HCT116 (cell line): ENCODE data around the gene PTPA.

Experiments used
- CBX3 ChIP-seq: IDR thresholded peaks from 2 replicates; pipeline ENCODE4 v1.6.1; 2012; ENCODE audit warnings: low read depth
- CTCF ChIP-seq, 3 experiments: fragments of 200-600 bp in 1 of 3; sonication (generic) in 1 of 3; IDR thresholded peaks in 2 of 3; conservative IDR thresholded peaks in 1 of 3; 2 replicates each; pipeline ENCODE4 v1.5.1; 2012 to 2017; ENCODE audit warnings: low read depth in 2 of 3, low read length in 2 of 3, antibody characterized with exemption in 1 of 3, borderline replicate concordance in 1 of 3, control low read depth in 1 of 3, mild to moderate bottlenecking in 1 of 3, mixed read lengths in 1 of 3, mixed run types in 1 of 3, moderate library complexity in 1 of 3; ENCODE audit not compliant: insufficient read depth in 1 of 3
- EZH2 ChIP-seq: fragments of 200-600 bp; sonication (generic); IDR thresholded peaks from 2 replicates; pipeline ENCODE4 v1.6.1; 2017; ENCODE audit warnings: antibody characterized with exemption, mixed run types
- JUND ChIP-seq: IDR thresholded peaks from 2 replicates; pipeline ENCODE4 v1.6.1; 2012
- REST ChIP-seq: IDR thresholded peaks from 2 replicates; pipeline ENCODE4 v1.6.1; 2012; ENCODE audit warnings: low read depth
- TCF7L2 ChIP-seq: IDR thresholded peaks from 2 replicates; pipeline ENCODE4 v1.7.0; 2011; ENCODE audit warnings: borderline replicate concordance, inconsistent platforms; ENCODE audit not compliant: insufficient read depth, insufficient read length; ENCODE audit errors: extremely low read depth
- ZFX ChIP-seq: fragments of 450-650 bp; IDR thresholded peaks from 2 replicates; pipeline ENCODE4 v1.6.1; 2017

- no peak for TF ChIP-seq REST
- 0 out of 6 replicates have a peak, but pooled peaks of 2 of the 3 experiments have one; percentile 7 to 11 for TF ChIP-seq CTCF (IDR thresholded peaks at IDR 0.05 in 2 of 3, conservative IDR thresholded peaks at IDR 0.05 in 1 of 3; ENCODE audit: borderline replicate concordance in 1 of 3, insufficient read depth in 1 of 3, low read depth in 2 of 3, low read length in 2 of 3)
- no peak for TF ChIP-seq ZFX
- TF ChIP-seq TCF7L2, result no peak
- TF ChIP-seq JUND, result no peak
- no peak for TF ChIP-seq CBX3
- TF ChIP-seq EZH2, result no peak
Observed at GRCh38 chr9:129137292-129138143, 26.3 kb downstream of the PTPA start.
